Measurements from ENCODE around the gene IQSEC3. TPM values are rescaled to one million over a fixed set of nuclear protein-coding genes. Genes with fewer than 3 reads are reported as not detected.

The IQSEC3 gene
- total RNA-seq, 1 experiment from 2014 or later: not detected

GRCh38 chr12:179131-179884, 112.7 kb downstream of the IQSEC3 start:
- in situ Hi-C loops (cut with HindIII; ENCODE audit: low pct_unique_long_range_greater_than_20kb, low sequenced_read_pairs) (no loop called here), intact Hi-C loops (cut with micrococcal nuclease; ENCODE audit: unreplicated experiment) (no loop called here)
- ATAC-seq (no peak), DNase-seq (ENCODE audit: low read depth, low spot score) (no peak)
- ChIA-PET POLR2A (no interaction called here), CTCF (no interaction called here)
- no TSS peak for BruUV-seq (replicated peaks)
- TF ChIP-seq POLR2AphosphoS5 (IDR thresholded peaks at IDR 0.05; ENCODE audit: low read depth, low read length): no peak
- no peak for TF ChIP-seq TCF7L2 (IDR thresholded peaks at IDR 0.05; ENCODE audit: low read depth, low read length)
- no peak for TF ChIP-seq REST (IDR thresholded peaks at IDR 0.05; ENCODE audit: insufficient read depth in 1 of 2, low read depth in 2 of 2, low read length in 1 of 2)
- TF ChIP-seq CTCF (IDR thresholded peaks at IDR 0.05): no peak
- TF ChIP-seq SIN3A (IDR thresholded peaks at IDR 0.05; ENCODE audit: borderline replicate concordance, insufficient read depth, low read depth, low read length): no peak
- Histone ChIP-seq H3K4me1 (ENCODE audit: control insufficient read depth, insufficient read depth, low read length) (peaks cover 1% of the 10 kb centered on the region; the same call in 1 of the 2 replicates), H3K36me3 (ENCODE audit: control insufficient read depth, insufficient read depth, low read length) (no peaks in the 10 kb centered on the region), H3K4me3 (ENCODE audit: low read depth in 2 of 2, low read length in 2 of 2) (no peak overlapping the region), H3K27me3 (ENCODE audit: control insufficient read depth, insufficient read depth, low read length) (no peaks in the 10 kb centered on the region), H3K9me3 (ENCODE audit: control insufficient read depth, insufficient read depth, low read depth, low read length) (no peaks in the 10 kb centered on the region), H3K27ac (ENCODE audit: low read length) (no peak overlapping the region)

GRCh38 chr12:179885-180284, 113.3 kb downstream of the IQSEC3 start:
- POLR2A ChIA-PET: no interaction called here
- no peaks in the 10 kb centered on the region; the same call in 1 of the 2 replicates for H3K4me1 ChIP-seq (ENCODE audit: control insufficient read depth, insufficient read depth, low read length)
- DNase-seq (ENCODE audit: low read depth, low spot score) (no peak), ATAC-seq (no peak)
- intact Hi-C loops (cut with micrococcal nuclease; ENCODE audit: unreplicated experiment) (no loop called here), in situ Hi-C loops (cut with HindIII; ENCODE audit: low pct_unique_long_range_greater_than_20kb, low sequenced_read_pairs) (no loop called here)
- H3K27ac ChIP-seq (ENCODE audit: low read length): no peak overlapping the region
- no peak overlapping the region for H3K4me3 ChIP-seq (ENCODE audit: low read depth in 2 of 2, low read length in 2 of 2)
- H3K27me3 ChIP-seq (ENCODE audit: control insufficient read depth, insufficient read depth, low read length): no peaks in the 10 kb centered on the region
- CTCF ChIA-PET: no interaction called here
- H3K9me3 ChIP-seq (ENCODE audit: control insufficient read depth, insufficient read depth, low read depth, low read length): no peaks in the 10 kb centered on the region
- no peaks in the 10 kb centered on the region for H3K36me3 ChIP-seq (ENCODE audit: control insufficient read depth, insufficient read depth, low read length)
- no TSS peak for BruUV-seq (replicated peaks)
- TF ChIP-seq POLR2AphosphoS5 (IDR thresholded peaks at IDR 0.05; ENCODE audit: low read depth, low read length): no peak
- no peak for TF ChIP-seq CTCF (IDR thresholded peaks at IDR 0.05)
- TF ChIP-seq REST (IDR thresholded peaks at IDR 0.05; ENCODE audit: insufficient read depth in 1 of 2, low read depth in 2 of 2, low read length in 1 of 2): no peak
- TF ChIP-seq SIN3A (IDR thresholded peaks at IDR 0.05; ENCODE audit: borderline replicate concordance, insufficient read depth, low read depth, low read length): no peak
- TF ChIP-seq TCF7L2 (IDR thresholded peaks at IDR 0.05; ENCODE audit: low read depth, low read length): no peak
